GM18907 (cell line): ENCODE data around the gene CLDN22.

Experiments used
- ATAC-seq: cut with Tn5 transposase; IDR thresholded peaks from one replicate; pipeline ENCODE4 v1.9.1; 2021; ENCODE audit warnings: mild to moderate bottlenecking, moderate library complexity; ENCODE audit not compliant: unreplicated experiment

CLDN22 gene

DNA sequence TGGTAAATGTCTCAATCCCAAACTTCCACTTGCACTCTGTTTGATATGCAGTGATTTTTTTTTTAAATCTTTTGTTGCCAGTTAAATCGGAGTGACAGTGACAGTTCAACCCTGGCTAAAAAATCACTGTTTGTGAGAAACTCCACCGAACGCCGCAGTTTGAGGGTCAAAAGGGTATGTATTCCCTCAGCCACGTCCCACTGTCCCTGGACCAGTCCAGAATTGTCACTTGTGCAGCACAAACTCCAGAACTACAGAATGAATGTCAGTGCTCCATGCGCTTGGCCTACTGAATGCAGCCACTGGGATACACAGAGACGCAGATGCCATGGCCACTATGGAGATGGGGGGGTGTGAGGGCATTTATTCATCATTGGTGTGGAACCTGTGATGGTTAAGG, 34.2 kb downstream of the CLDN22 start:
- no peak for ATAC-seq

DNA sequence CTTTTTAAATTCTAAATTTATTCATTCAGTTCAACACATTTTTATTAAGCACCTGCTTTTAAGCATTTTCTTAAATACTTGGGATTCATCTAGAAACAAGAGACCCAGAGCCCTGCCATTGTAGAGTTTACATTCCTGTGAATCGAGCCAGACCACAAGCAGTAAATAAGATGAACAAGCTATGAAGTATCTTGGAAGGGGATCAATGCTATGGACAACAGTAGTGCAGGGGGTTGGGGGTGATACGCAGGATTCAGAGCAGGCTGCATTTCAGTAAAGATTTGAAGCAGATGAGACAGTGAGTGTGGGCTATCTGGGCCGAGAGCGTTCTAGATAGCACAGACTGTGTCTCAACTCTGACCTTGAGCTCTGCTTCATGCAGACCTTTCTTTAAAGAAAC, 35.1 kb downstream of the CLDN22 start:
- no peak for ATAC-seq

- ATAC-seq: no peak
Measured at GRCh38 chr4:183284258-183284785, 35.8 kb downstream of the CLDN22 start.

DNA sequence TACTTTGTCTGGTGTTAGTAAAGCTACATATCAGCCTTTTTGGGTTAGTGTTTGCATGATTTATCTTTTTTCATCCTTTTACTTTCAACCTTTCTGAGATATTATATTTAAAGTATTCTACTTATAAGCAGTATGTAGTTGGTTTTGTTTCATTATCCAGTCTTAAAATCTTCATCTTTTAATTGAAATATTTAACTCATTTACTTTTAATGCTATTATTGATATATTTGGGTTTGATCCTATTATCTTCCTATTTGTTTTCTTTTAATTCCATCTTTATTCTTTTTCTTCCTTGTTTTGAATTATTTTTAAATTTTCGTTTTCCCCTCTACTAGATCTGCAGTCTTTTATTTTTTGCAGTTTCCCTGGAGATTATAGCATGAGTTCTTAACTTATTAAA, 44.0 kb downstream of the CLDN22 start:
- no peak for ATAC-seq

DNA sequence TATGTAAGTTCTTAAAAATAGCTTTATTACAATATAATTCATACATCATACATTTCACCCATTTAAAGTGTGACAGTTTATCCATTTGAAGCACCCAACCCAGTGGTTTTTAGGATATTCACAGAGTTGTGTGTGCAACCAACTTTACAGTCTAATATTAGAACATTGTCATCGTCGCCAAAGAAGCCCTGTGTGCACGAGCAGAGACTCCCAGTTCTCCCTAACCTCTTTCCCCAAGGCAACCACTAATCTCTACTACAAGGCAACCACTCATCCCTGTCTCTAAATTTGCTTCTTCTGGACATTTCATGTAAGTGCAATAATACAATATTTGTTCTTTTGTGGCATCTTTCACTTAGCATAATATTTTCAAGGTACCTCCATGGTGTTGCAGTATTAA, 47.7 kb downstream of the CLDN22 start:
- no peak for ATAC-seq

DNA sequence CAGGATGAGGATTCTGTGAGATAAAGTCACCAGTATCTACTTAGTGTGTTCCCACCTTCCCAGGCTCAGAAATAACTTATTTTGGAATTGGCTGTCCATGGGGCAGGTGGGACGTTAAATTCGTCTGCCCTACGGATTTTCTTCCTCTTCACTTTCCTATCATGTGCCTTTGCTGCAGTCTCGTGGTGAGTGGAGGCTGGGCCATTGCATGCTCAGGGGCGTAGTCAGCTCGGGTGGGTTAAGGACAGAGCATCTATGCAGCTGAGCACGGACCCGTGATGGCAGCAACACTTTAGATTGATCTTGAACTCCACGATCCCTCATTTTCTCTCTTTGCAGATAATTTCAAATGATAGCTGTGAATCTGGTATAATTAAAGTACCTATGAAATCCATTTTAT, 51.5 kb downstream of the CLDN22 start:
- ATAC-seq: no peak
